ENCODE measurements around the gene CERS6.

- TF ChIP-seq POLR2A (IDR thresholded peaks at IDR 0.05) (no peak), POLR2AphosphoS5 (IDR thresholded peaks at IDR 0.05; ENCODE audit: insufficient read depth in 1 of 2, low read depth in 1 of 2) (no peak), CTCF (IDR thresholded peaks at IDR 0.05) (no peak)
These were observed 170.6 kb downstream of the CERS6 start for GRCh38 chr2:168626647-168627046.
